H4 (cell line): Measurements from ENCODE around the gene CYB5RL. TPM values are rescaled to one million over a fixed set of nuclear protein-coding genes. Genes with fewer than 3 reads are reported as not detected.
"Not testable (repeated sequence)": the region's sequence is repeated elsewhere in the genome, so short reads cannot be mapped to it uniquely, and the experiment has no call there.

Source experiments
- DNase-seq: peaks from one replicate; pipeline ENCODE4 v3.0.0-alpha.2; 2015; ENCODE audit warnings: low spot score
- total RNA-seq: library from RNA; depleted of rRNA; stranded (reverse); fragments of >200 nt; shearing (Covaris generic); gene quantifications from 2 replicates; pipeline ENCODE4 v1.2.3, GENCODE V29; 2014

Gene CYB5RL
- total RNA-seq, 1 experiment from 2014 or later, result 6.7 TPM

DNA sequence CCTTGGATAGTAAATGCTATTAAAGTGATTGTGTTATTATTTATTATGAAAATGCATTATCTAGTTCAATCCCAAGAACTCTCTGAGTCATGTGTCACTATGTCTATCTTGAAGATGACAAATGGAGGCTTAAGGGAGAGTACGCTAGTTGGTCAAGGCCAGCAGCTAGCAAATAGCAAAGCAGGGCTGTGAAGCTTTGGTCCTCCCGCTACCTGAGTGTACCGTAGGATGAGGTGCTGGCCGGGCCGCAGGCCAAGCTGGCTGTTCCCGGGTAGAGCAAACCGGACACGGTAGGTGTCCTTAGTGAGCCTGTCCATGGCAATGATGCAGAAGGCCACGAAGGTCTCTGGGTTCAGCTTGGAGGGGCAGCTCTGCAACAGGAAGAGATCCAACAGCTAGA, 9.3 kb downstream of the CYB5RL start:
- DNase-seq, result no peak

DNA sequence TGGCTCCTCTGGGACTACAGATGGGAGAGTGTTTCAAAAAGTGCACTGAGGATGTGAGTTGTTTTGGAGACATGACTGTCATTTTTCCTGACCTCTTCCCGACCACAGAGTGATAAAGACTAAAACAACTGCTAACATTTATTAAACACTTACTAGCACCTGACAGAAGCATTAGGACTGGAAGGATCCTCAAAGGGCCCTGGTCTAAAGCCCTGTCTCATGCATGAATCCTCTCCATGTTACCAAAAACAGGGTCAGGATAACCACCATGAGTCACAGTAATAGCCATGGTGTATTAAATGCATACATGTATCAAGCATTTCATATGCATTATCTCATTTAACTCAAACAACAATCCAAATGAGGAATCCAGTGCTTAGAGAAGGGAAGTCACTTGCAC, 11.5 kb downstream of the CYB5RL start:
- DNase-seq, result no peak

- no peak for DNase-seq
Observed at GRCh38 chr1:54186056-54186455, 13.8 kb downstream of the CYB5RL start.

- no peak for DNase-seq
Observed at GRCh38 chr1:54180701-54181360, 19.0 kb downstream of the CYB5RL start.

DNA sequence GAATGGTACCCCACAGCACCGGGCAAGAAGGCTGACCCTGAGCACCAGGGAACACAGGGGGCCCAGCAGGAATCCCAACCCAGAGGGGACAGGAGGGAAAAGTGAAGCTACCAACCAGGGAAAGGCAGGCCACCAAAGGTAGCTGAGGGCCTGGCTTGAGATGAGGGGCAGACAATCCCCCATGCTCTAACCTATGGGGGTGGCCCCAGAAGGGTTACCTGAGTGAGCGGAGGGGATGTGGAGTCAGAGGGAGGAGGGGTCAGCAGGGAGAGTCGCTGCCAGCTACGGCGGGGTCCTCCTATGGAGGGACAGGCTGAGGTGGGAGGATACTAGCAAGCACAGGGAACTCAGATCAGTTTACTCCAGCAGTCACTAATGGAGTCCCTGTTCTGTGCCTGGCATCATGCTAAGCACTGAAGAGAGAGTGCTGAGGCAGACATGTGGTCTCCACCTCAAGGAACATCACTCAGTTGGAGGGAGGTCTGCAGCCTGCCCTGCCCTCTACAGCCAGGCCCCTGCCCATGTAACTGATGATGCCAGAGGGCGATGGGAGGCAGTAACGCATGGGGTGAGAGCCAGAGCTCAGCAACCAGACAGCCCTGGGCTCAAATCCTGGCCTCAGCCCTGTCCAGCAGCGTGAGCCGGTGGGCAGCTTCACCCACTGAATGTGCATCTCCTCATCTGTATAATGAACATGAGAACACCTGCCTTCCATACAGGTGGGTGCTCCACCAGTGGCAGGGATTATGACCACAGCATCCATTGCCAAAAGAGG, 21.3 kb downstream of the CYB5RL start:
- no peak for DNase-seq

DNA sequence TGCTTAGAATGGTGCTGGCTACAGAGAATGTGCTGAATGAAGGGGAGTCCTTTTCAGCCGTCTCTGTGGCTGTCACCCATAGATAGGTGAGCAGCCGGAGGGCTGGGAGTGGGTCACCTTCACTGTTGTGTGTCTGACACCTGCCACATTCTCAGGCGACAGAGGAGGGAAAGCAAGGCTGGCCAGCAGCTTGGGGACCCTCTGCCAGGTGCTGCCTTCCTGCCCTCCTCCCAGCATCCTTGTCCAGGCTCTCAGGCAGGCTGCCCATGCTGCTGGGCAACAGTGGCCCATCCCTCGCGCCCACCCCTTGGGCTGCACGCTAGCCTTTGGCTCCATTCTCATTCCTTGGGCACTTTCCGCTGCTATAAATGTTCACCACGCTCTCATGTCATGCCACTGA, 22.1 kb downstream of the CYB5RL start:
- no peak for DNase-seq

GRCh38 chr1:54176621-54177327, 23.1 kb downstream of the CYB5RL start:
- no peak for DNase-seq

GRCh38 chr1:54174106-54174505, 25.7 kb downstream of the CYB5RL start:
- no peak for DNase-seq

- no peak for DNase-seq
Observed at GRCh38 chr1:54173681-54174080, 26.1 kb downstream of the CYB5RL start.

- DNase-seq, result no peak
Observed at GRCh38 chr1:54172614-54173599, 26.9 kb downstream of the CYB5RL start.

DNA sequence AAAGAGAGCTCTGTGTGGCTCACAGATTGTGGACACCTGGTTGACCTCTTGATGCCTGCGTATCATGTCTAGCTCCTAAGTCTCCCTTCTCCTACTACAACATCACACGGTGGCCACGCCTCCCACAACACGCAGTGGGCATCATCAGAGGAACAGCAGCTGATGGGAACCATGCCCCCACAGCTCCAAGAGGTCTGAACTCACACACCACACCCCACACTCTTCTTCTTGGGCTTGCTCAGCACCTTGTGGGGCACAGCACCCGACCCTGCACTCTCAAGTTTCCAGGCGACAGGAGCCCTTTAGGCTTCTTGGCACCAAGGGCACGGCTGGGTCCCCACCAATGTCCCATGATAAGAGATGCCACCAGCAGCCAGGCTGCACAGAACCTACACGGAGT, 28.2 kb downstream of the CYB5RL start:
- DNase-seq, result no peak

DNA sequence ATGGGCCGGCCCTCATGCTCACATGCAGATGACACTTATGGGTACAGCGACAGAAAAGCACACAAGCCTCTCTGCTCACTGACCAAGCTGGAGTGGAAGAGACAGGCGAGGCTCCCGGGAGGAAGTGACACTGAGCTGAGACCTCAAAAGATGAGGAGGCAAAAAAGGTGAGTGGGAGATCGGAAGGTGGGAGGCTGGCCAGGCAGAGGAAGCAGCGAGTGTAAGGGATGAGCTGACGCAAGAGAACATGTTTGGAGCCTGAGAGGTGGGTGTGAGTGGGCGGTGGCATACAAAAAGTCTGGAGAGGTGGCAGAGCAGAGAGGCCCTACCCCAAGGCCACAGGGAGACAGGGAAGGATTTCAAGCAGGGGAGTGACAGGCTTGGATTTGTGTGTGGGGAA, 28.8 kb downstream of the CYB5RL start:
- DNase-seq, result no peak

DNA sequence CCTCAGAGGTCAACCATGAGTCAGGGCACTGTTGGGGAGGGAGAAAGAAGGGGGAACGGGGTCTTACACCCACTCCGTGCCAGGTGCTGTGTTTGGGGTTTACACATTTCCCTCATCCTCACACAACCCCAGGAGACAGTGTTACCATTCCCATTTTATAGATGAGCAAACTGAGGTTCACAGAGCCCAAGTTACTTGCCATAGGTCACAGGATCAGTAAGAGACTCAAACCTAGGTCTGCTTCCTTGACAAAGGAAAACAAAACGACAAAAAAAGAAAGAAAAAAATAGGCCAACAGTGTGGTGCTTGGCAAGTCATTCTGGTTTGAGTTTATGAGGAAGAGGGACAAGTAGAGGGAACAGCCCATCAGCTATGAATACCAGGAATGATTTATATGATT, 30.8 kb downstream of the CYB5RL start:
- DNase-seq, result no peak

- DNase-seq, result no peak
Observed at GRCh38 chr1:54168206-54168965, 31.4 kb downstream of the CYB5RL start.

DNA sequence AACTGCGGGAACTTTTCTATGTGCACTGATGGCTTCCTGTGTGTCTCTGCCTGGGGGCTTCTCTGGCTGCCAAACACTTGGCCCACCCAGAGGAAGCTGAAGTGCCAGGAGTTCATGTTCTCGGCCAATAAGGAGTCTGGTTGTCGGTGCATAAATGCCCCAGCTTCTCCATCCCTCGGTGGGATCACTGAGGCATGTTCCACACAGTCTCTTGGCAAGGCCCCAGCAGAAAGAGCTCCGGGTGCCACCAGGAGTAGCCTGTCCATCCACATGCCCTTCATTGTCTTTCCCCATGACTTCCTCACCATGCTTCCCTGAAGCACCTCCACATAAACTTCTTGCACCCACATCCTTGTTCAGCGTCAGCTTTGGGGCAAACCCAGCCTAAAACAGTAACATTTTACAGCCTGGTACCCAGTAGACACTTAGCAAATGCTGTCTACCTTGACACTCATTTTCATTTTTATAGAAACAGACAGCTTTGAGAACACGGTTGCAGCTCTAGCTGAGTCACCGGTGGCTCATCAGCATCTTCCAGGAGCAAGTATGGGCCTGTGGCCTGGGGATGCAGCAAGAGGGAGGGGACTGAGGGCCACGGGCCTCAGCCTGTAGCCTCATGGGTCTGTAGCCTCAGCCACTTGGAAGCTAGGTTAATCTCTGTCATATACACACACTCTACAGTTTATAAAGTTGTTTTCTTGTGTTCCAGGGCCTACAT, 32.2 kb downstream of the CYB5RL start:
- no peak for DNase-seq

- not testable (repeated sequence) for DNase-seq
Observed at GRCh38 chr1:54166357-54166756, 33.5 kb downstream of the CYB5RL start.

DNA sequence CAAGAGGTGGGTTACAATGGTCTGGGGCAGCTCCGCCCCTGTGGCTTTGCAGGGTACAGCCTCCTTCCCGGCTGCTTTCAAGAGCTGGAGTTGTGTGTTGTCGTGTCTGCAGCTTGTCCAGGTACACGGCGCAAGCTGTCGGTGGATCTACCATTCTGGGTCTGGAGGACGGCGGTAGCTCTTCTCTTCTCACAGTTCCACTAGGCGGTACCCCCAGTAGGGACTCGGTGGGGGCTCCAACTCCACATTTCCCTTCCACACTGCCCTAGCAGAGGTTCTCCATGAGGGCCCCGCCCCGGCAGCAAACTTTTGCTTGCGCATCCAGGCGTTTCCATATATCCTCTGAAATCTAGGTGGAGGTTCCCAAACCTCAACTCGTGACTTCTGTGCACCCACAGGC, 34.7 kb downstream of the CYB5RL start:
- no peak for DNase-seq

GRCh38 chr1:54163573-54163972, 36.3 kb downstream of the CYB5RL start:
- DNase-seq, result no peak

DNA sequence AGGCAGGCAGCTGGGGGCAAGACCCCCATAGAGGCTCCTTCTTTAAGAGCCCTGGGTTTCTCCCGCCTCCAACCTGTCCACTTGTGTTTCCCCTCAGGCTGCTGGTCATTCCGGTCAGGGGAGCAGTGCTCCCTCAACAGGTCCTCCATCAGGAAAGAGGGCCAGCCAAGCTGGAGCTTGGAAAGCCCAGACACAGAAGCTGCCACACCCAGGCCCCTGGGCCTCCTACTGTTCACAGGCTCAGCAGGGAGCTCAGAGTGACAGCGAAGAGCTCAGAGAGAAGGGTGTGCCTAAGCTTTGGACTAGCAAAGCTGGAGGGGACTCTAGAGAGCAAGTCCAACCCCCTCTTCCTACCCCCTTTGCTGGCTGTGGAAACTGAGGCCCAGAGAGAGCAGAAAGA, 36.8 kb downstream of the CYB5RL start:
- no peak for DNase-seq

DNA sequence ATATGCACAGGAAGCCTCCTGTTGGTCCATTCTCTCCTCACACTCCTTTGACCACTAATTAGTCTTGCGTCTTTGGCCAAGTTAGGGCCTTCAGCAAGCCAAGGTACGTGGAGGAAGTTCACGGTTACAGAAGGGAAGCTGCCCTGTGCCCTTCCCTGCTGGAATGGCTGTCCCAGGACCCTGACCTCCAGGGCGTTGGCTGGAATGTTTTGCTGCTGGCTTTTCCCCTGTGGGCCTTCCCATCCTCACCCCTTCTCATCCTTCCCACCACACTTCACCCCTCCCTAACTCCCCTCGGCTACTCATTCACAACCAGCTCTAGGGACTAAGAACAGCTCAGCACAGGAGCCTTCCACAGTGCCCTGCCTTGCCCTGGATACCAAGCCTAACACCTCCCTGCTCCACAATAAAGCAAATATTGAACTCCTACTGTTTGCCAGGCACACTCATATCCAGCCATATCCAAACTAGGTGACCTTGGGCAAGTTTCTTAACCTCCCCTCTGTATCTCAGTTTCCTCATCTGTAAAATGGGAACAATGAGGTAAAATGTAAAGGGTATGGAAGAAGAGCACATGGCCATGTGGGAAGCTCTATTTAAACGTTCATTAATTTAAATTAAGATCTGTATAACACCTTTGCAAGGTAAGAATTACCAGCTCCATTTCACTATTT, 38.2 kb downstream of the CYB5RL start:
- DNase-seq, result no peak
